Epithelial cell of esophagus (primary cell): Measurements from ENCODE around the gene BLMH.
A peak's percentile ranks its signal among the peaks of the same experiment; 100 is the strongest.

Experiments used
- DNase-seq: peaks from one replicate; pipeline ENCODE4 v3.0.0; 2010; ENCODE audit warnings: low read depth
- H3K4me3 ChIP-seq: 2 replicates; pipeline ENCODE4 v1.5.1; 2011; ENCODE audit warnings: mild to moderate bottlenecking, low read length, control low read depth
- TF ChIP-seq, protein P1 (sequence below): IDR thresholded peaks from 2 replicates; pipeline ENCODE4 v1.5.1; 2011; ENCODE audit warnings: low read depth, mild to moderate bottlenecking, low read length, control low read depth, inconsistent platforms; ENCODE audit not compliant: insufficient read depth; ENCODE audit errors: missing control alignments

The BLMH gene

DNA sequence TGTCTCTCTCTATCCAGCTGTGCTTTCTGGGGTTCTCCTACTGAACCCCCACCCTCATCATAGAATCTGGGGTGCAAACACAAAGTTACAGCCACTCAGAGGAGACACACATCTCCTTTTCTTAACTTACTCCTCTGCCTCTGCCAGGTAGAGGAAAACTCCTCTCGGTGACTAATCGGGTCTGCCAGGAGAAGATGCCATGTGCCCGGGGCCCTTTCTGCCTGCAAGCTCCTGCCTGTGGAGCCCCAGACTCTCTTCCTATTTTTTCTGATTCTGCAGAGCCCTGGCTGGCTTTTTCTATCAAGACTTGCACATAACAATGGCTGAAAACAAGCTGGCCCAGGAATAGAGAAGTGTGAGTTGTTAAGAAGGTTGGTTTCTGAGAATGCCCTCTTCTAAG lies 66.6 kb downstream of the BLMH start:
- peak; percentile 86 for DNase-seq
- no peak overlapping the region for H3K4me3 ChIP-seq
- TF ChIP-seq, protein P1, sequence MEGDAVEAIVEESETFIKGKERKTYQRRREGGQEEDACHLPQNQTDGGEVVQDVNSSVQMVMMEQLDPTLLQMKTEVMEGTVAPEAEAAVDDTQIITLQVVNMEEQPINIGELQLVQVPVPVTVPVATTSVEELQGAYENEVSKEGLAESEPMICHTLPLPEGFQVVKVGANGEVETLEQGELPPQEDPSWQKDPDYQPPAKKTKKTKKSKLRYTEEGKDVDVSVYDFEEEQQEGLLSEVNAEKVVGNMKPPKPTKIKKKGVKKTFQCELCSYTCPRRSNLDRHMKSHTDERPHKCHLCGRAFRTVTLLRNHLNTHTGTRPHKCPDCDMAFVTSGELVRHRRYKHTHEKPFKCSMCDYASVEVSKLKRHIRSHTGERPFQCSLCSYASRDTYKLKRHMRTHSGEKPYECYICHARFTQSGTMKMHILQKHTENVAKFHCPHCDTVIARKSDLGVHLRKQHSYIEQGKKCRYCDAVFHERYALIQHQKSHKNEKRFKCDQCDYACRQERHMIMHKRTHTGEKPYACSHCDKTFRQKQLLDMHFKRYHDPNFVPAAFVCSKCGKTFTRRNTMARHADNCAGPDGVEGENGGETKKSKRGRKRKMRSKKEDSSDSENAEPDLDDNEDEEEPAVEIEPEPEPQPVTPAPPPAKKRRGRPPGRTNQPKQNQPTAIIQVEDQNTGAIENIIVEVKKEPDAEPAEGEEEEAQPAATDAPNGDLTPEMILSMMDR = no peak

GRCh38 chr17:30224419-30224960 lies 67.3 kb downstream of the BLMH start:
- no peak for DNase-seq
- H3K4me3 ChIP-seq = no peak overlapping the region
- TF ChIP-seq, protein P1 = no peak

- DNase-seq = no peak
- H3K4me3 ChIP-seq = no peak overlapping the region
- TF ChIP-seq, protein P1 = no peak
Measured at GRCh38 chr17:30222721-30223175, 69.0 kb downstream of the BLMH start.

DNA sequence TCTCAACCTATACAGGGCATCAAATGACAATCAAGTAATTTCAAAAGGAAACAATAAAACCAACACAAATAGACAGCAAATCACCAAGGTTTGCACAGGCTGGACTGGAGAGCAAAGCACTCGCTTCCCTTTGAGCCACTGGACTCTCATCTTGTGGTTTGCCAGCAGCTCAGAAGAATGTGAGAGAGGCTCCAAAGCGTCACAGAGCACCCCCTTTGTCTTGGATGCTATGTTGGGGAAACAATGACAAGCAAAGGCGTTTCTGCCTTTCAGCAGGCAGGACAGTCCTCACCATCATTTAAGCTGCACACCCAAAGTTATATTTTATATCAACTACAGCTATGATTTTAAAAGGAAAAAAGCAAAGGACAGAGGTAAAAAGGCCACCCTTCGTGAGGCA lies 69.5 kb downstream of the BLMH start:
- H3K4me3 ChIP-seq = no peak overlapping the region
- TF ChIP-seq, protein P1 = no peak
- DNase-seq = no peak

GRCh38 chr17:30221346-30221745 lies 70.4 kb downstream of the BLMH start:
- TF ChIP-seq, protein P1 = no peak
- no peak for DNase-seq
- H3K4me3 ChIP-seq = no peak overlapping the region

DNA sequence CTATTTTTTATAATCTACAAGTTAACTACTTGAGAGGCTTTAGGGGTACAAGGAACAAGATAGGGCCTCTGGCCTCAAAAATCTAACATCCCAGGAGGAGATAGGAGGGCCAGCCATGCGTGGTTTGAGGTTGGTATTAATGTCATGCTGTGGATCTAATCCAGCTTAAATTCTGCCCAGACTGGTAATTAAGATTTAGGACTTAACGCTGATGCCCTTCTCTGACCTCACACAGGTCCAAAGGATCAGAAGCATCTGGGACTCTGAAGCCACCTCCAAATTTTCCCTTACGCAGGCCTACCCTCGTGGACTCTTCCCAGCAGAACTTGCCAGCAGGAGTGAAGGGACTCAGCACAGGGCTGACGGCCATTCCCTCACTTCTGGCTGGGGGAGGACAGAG lies 71.3 kb downstream of the BLMH start:
- TF ChIP-seq, protein P1 = no peak
- H3K4me3 ChIP-seq = no peak overlapping the region
- no peak for DNase-seq

DNA sequence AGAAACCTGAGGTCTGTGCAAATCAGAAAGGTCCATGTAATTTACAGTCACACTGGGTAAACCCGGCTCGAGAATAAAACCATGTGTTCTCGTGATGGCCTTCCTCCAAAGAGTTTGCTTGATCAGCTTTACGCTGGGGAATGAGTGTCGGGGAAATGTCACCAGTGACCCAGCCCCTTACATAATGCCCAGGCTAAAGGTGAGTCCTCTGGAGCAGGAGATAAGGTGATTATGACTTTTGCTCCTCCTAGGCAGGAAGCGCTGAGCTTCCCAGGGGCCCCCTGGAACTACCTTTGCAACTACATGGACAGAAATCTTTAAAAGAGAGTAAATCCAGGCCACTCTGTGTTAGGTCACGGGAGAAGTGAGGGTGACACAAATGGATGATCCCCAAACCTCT lies 71.9 kb downstream of the BLMH start:
- no peak for DNase-seq
- H3K4me3 ChIP-seq = no peak overlapping the region
- TF ChIP-seq, protein P1 = no peak
